HG03460 (cell line): ENCODE measurements around the gene PRDM1.

Source experiments
- ATAC-seq: cut with Tn5 transposase; IDR thresholded peaks from one replicate; pipeline ENCODE4 v1.9.1; 2021; ENCODE audit not compliant: unreplicated experiment

PRDM1 gene

GRCh38 chr6:106115286-106115685 is 29.1 kb downstream of the PRDM1 start:
- ATAC-seq: no peak

- ATAC-seq: no peak
These were observed 30.1 kb downstream of the PRDM1 start for GRCh38 chr6:106116125-106116832.

GRCh38 chr6:106117579-106117978 is 31.4 kb downstream of the PRDM1 start:
- peak; percentile 53 for ATAC-seq

- ATAC-seq: no peak
These were observed 32.8 kb downstream of the PRDM1 start for GRCh38 chr6:106118835-106119431.

- no peak for ATAC-seq
These were observed 33.4 kb downstream of the PRDM1 start for GRCh38 chr6:106119546-106119945.

GRCh38 chr6:106120006-106120405 is 33.9 kb downstream of the PRDM1 start:
- ATAC-seq: no peak

GRCh38 chr6:106120406-106120805 is 34.3 kb downstream of the PRDM1 start:
- ATAC-seq: no peak

GRCh38 chr6:106122306-106122918 is 36.3 kb downstream of the PRDM1 start:
- no peak for ATAC-seq

GRCh38 chr6:106122938-106123656 is 37.0 kb downstream of the PRDM1 start:
- ATAC-seq: no peak

GRCh38 chr6:106124015-106124414 is 37.9 kb downstream of the PRDM1 start:
- ATAC-seq: no peak

GRCh38 chr6:106124437-106125430 is 38.6 kb downstream of the PRDM1 start:
- ATAC-seq: no peak

- peak; percentile 48 for ATAC-seq
These were observed 39.8 kb downstream of the PRDM1 start for GRCh38 chr6:106125925-106126435.

- no peak for ATAC-seq
These were observed 40.3 kb downstream of the PRDM1 start for GRCh38 chr6:106126482-106126881.

GRCh38 chr6:106128981-106129781 is 43.0 kb downstream of the PRDM1 start:
- ATAC-seq: no peak

- ATAC-seq: no peak
These were observed 46.1 kb downstream of the PRDM1 start for GRCh38 chr6:106132153-106132698.

GRCh38 chr6:106133040-106133439 is 46.9 kb downstream of the PRDM1 start:
- ATAC-seq: no peak

- no peak for ATAC-seq
These were observed 48.1 kb downstream of the PRDM1 start for GRCh38 chr6:106134087-106134770.

GRCh38 chr6:106134906-106135634 is 48.9 kb downstream of the PRDM1 start:
- no peak for ATAC-seq
